Sigmoid colon (tissue), 4 donors: ENCODE measurements around the gene CST2.

Experiments used
- CTCF ChIP-seq, 4 experiments: fragments of 450-650 bp in 3 of 4; fragments of 200-600 bp in 1 of 4; IDR thresholded peaks; one replicate each; pipeline ENCODE4 v1.5.1; 2016 to 2019; ENCODE audit warnings: antibody characterized with exemption in 4 of 4, mild to moderate bottlenecking in 3 of 4, moderate library complexity in 2 of 4
- EP300 ChIP-seq, 4 donors: sonication (generic); formaldehyde crosslinking; IDR thresholded peaks; one replicate each; pipeline ENCODE4 v1.6.1; 2017; ENCODE audit warnings: antibody characterized with exemption in 4 of 4
- POLR2A ChIP-seq, 2 donors: fragments of 450-650 bp; IDR thresholded peaks; one replicate each; pipeline ENCODE4 v1.6.1; 2016; ENCODE audit warnings: antibody characterized with exemption in 2 of 2, mild to moderate bottlenecking in 2 of 2, moderate library complexity in 2 of 2

GRCh38 chr20:23820493-23820892, 6.0 kb downstream of the CST2 start:
- no peak for TF ChIP-seq CTCF (IDR thresholded peaks at IDR 0.05)
- no peak for TF ChIP-seq POLR2A (IDR thresholded peaks at IDR 0.05)
- TF ChIP-seq EP300 (IDR thresholded peaks at IDR 0.05): no peak
